GM12892 (cell line): ENCODE data around the gene PALLD.

ENCODE experiments used
- DNase-seq: peaks from one replicate; pipeline ENCODE4 v3.0.0; 2011; ENCODE audit not compliant: insufficient read length
- FAIRE-seq: peaks from 2 replicates; lab custom pipeline; 2011; peaks lifted over from hg19 to GRCh38; lab: Jason Lieb, UNC
- POLR2A ChIP-seq: IDR thresholded peaks from 2 replicates; pipeline ENCODE4 v1.6.1; 2011; ENCODE audit warnings: low read depth, low read length, control low read depth
- POLR2AphosphoS5 ChIP-seq: IDR thresholded peaks from 2 replicates; pipeline ENCODE4 v1.6.1; 2011; ENCODE audit warnings: low read depth, low read length, control low read depth
- TAF1 ChIP-seq: IDR thresholded peaks from 2 replicates; pipeline ENCODE4 v1.6.1; 2011; ENCODE audit warnings: low read depth, mild to moderate bottlenecking, control low read depth, low read length, borderline replicate concordance

PALLD gene

DNA sequence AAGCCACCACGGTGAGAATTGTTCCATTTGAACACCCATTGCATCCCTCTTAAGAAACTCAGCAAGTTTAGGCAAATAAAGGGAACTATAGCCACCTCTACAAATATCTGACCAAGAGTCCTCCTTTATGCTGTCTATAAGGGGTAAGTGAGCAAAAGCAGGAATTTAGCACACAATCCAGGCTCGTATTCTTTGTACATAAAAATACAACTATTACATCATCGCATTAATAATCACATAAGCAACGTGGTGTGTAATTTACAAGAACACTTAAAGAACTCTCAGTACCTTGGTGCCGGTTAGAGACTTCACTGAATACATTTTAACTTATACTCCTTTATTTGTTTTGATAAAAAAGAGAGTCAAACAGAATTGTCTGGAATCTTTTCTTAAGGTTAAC, 38.8 kb downstream of the PALLD start:
- TF ChIP-seq TAF1 (no peak), POLR2AphosphoS5 (no peak), POLR2A (no peak)
- FAIRE-seq = no peak
- no peak for DNase-seq

DNA sequence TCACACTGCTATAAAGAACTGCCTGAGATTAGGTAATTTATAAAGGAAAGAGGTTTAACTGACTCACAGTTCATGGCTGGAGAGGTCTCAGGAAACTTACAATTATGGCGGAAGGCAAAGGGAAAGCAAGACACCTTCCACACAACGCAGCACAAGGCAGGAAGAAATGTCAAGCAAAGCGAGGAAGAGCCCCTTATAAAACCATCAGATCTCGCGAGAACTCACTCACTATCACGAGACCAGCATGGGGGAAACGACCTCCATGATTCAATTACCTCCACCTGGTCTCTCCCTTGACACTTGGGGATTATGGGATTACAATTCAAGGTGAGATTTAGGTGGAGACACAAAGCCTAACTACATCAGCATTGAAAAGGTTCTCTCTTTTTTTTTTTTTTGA, 39.6 kb downstream of the PALLD start:
- FAIRE-seq (no peak), DNase-seq (no peak)
- TF ChIP-seq POLR2AphosphoS5 (no peak), TAF1 (no peak), POLR2A (no peak)

DNA sequence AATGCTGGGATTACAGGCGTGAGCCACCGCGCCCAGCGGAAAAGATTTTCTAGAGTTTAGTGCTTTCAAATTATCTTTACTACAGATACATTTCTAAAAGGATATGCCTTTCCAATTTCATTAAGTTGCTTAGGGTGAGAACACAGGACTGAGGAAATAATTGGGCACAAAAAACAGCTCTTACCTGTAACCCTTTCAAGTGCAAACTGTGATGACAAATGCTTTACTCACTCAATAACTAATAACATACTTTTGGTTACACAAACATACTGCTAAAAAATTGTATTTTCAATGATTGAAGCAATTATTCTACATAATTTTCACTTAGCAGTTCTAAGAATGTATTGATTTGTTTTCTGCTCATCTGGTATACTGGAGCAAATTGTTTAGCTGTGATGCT, 40.2 kb downstream of the PALLD start:
- TF ChIP-seq POLR2A = no peak
- TF ChIP-seq POLR2AphosphoS5 = no peak
- TF ChIP-seq TAF1 = no peak
- FAIRE-seq (no peak), DNase-seq (no peak)

DNA sequence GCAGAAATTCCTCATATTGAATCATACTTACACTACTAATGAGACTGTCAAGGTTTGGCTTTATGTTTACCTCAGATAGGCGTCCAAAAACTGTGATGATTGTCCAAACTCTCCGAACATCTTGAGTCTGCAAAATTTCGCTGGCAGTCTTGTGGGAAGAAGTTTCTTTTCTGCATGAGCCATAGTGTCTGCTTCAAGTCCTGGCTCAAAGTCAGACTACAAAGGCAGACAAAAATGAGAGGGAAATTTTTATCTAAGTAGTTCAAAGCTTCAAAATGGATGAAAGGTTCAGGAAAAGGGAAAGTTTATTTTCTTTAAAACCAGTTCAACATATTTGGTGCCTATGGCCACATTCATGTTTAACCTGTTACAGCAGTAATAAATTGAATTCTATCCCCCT, 40.7 kb downstream of the PALLD start:
- TF ChIP-seq TAF1 (no peak), POLR2A (no peak)
- DNase-seq = no peak
- FAIRE-seq = no peak

DNA sequence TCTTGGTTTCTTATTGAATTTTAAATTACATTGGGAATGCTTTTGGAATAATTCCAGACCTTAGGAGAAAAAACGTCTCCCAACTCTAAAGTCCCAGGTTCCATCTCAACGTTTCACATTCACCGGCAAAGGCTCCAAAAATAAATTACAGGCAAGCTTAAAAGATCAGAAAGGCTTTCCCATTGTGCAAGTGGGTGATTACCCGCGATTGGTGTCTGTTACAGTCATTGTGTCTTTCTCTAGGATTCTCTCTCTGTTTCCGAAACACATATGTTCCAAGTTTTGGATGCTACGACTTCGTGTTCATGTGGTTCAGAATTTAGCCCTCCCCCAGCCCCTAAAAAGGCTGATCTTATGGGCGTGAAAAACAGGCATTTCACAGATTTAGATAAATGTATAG, 41.8 kb downstream of the PALLD start:
- TF ChIP-seq TAF1 (no peak), POLR2AphosphoS5 (no peak), POLR2A (no peak)
- no peak for DNase-seq
- no peak for FAIRE-seq

DNA sequence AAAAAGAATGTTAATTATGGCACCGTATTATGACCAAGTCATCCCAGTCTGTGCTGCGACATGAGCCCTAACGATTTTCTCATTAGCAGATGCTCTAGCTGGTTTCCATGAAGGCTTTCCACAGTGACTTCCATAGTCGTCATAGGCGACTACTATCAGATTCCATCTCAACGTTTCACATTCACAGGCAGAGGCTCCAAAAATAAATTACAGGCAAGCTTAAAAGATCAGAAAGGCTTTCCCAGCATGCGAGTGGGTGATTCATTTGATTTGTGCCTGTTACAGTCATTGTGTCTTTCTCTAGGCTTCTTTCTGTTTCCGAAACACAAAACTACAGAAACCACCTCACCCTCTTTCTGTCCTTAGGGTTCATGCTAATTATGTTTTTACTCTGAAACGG, 43.2 kb downstream of the PALLD start:
- FAIRE-seq (no peak), DNase-seq (no peak)
- no peak for TF ChIP-seq TAF1
- no peak for TF ChIP-seq POLR2AphosphoS5
- TF ChIP-seq POLR2A = no peak

DNA sequence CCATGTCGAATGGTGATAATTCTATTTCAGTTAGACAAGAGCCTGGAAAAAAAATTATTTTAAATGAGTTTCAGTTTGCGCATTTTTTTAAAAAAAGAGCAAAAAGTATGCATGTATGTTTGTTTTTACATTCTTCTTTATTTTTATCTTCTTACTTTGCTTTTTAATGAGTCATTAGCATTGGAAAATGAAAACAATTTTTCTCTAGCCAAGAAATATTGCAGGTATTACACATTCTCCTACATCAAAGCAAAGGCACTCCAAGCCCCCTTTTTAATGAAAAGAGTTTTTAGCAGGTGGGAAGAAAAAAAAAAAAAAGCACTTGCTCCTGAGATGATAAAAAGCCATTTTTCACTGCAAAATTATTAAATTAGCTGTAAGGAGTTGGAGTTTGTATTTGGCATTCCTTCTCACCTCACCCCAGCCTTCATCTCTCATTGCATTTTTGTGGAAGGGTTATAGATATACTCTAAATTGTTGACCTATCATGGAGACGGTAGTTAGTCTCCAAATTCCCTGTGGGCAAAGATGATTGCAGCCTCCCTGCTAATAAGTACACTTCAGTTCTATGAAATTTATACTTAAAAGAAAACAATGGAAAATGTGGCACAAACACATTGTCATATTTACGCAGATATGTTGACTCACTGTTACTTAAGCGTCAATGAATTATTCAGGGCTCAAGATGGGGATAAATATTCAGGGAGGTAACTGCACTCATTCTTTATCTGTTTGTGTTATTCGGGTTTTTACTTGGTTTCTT, 43.8 kb downstream of the PALLD start:
- DNase-seq = no peak
- TF ChIP-seq POLR2A = no peak
- no peak for TF ChIP-seq POLR2AphosphoS5
- no peak for TF ChIP-seq TAF1
- FAIRE-seq = no peak

DNA sequence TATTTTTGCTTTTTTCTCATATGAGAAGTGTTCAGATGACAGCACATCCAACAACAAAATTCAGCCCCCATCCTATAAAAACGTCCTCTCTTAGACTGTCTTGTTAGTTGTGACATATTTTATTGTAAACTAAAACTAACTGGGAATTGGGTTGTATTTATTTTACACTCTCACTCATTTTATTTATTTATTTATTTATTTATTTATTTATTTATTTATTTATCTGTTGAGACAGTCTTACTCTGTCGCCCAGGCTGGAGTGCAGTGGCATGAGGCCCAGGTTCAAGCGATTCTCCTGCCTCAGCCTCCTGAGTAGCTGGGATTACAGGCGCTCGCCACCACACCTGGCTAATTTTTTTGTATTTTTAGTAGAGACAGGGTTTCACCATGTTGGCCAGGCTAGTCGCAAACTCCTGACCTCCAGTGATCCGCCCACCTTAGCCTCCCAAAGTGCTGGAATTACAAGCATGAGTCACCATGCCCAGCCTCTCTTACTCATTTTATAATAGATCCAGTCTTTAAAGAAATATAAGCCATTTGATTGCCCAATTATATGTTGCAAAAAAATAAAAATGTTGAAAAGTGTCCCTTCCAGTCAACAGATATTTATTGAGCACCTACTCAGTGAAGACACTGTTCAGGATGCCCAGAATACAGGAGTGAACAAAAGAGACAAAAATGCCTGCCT, 44.6 kb downstream of the PALLD start:
- DNase-seq (no peak), FAIRE-seq (no peak)
- TF ChIP-seq POLR2A = no peak
- no peak for TF ChIP-seq POLR2AphosphoS5
- TF ChIP-seq TAF1 = no peak

DNA sequence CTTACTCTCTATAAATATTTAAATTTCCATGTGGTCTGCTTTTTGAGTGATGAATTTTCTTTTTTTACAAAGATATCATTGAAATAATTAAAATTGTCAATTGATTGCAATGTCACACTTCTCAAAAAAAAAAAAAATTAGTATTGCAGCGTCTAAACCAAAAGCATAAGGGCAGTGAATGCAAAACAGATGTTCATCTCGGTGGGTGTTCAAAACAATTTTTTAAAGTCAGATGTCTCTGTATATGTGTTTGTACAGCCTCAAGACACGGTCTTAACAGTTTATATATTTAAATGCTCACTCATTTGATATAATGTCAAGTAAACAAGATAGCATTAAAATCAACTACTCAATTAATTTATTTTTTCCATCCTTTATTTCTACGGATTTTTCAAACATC, 52.3 kb downstream of the PALLD start:
- DNase-seq = no peak
- no peak for TF ChIP-seq POLR2AphosphoS5
- TF ChIP-seq TAF1 = no peak
- FAIRE-seq = no peak

DNA sequence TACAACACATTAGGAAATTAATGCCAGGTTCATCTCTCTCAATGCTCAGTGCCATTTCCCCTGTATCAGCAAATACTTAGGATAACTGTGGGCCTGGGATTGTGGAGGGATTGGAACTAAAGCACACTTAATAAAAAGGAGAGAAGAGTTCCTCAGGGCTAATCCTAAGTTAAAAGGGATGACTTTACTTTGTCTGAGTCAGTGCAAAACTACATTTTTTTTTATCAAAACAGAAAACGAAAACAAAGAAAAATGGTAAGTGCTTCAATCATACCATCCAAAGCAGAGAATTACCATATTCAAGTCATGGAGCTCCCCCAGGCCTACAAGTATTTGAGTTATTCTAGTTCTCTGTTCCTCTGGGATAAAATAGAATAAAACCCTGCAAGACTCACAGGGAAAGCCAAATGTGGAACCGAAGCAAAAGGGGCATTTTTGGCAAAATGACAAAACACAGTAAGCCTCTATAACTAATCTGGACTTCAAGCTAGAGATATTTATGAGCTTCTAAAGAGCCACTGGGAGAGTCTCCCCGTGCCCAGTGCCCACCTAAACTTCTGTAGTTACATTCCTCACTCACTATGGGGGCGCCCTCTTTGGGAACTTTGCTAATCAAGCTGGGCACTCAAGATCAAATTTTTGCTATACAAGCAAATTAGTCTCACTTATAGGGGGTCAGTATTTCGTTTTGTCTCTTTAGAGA, 53.4 kb downstream of the PALLD start:
- no peak for DNase-seq
- TF ChIP-seq POLR2AphosphoS5 (no peak), POLR2A (no peak), TAF1 (no peak)

DNA sequence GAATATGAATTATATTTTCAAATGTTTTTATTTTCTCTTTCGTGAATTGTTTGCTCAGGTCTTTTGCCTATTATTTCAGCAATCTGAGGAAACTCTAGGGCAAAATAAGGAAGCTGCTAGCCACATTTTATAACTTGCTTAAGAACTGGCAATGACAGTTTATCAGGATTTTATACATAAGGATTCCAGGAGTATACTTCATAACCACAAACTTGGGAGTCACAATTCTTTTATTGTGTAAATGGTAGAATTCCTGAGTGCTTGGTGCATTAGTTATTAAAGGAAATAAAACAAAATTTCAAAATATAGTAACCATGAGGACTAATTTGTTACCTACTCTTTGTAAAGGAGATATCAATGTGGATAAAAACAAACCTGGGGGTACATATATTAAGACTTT, 54.4 kb downstream of the PALLD start:
- no peak for DNase-seq
- FAIRE-seq = no peak
- TF ChIP-seq POLR2A (no peak), TAF1 (no peak), POLR2AphosphoS5 (no peak)

More for the DNA sequence above, 53.4 kb downstream of the PALLD start:
- FAIRE-seq = no peak
